ENCODE data around the gene ZNF496. TPM values are rescaled to one million over a fixed set of nuclear protein-coding genes. Genes with fewer than 3 reads are reported as not detected.
A peak's percentile ranks its signal among the peaks of the same experiment; 100 is the strongest.

The ZNF496 gene
- total RNA-seq, 4 donors from 2014 or later = 34.2 to 47.4 (median 39.7) TPM

- H3K4me3 ChIP-seq = no peak overlapping the region
- no peaks in the 10 kb centered on the region for H3K36me3 ChIP-seq
- DNase-seq = no peak
- no peak for TF ChIP-seq POLR2A (IDR thresholded peaks at IDR 0.05)
- in situ Hi-C loops (cut with MboI; ENCODE audit: low sequenced_read_pairs in 4 of 4) (no loop called here), intact Hi-C loops (cut with DNase I; ENCODE audit: low total_unique reads) (no loop called here)
- H3K27me3 ChIP-seq = no peaks in the 10 kb centered on the region
- H3K27ac ChIP-seq = no peak overlapping the region
- H3K4me1 ChIP-seq = no peaks in the 10 kb centered on the region
- ATAC-seq = no peak
- no peaks in the 10 kb centered on the region for H3K9me3 ChIP-seq
These were observed 20.5 kb upstream of the ZNF496 start for GRCh38 chr1:247352175-247352574.

- intact Hi-C loops (cut with DNase I; ENCODE audit: low total_unique reads) (no loop called here), in situ Hi-C loops (cut with MboI; ENCODE audit: low sequenced_read_pairs in 4 of 4) (no loop called here)
- H3K4me3 ChIP-seq = no peak overlapping the region
- no peaks in the 10 kb centered on the region for H3K27me3 ChIP-seq
- DNase-seq (no peak), ATAC-seq (no peak)
- TF ChIP-seq CTCF (IDR thresholded peaks at IDR 0.05 in 4 of 5, conservative IDR thresholded peaks at IDR 0.05 in 1 of 5) (no peak), POLR2A (IDR thresholded peaks at IDR 0.05) (no peak)
- no peaks in the 10 kb centered on the region for H3K36me3 ChIP-seq
- no peaks in the 10 kb centered on the region for H3K9me3 ChIP-seq
- no peak overlapping the region for H3K27ac ChIP-seq
- no peaks in the 10 kb centered on the region for H3K4me1 ChIP-seq
These were observed 18.9 kb upstream of the ZNF496 start for GRCh38 chr1:247350587-247350986.

- Histone ChIP-seq H3K27me3 (no peaks in the 10 kb centered on the region), H3K4me1 (no peaks in the 10 kb centered on the region), H3K36me3 (no peaks in the 10 kb centered on the region), H3K9me3 (no peaks in the 10 kb centered on the region), H3K27ac (no peak overlapping the region), H3K4me3 (peak overlapping the region in 2 of 4 donors; percentile 23 to 40)
- DNase-seq (no peak), ATAC-seq (no peak)
- intact Hi-C loops (cut with DNase I; ENCODE audit: low total_unique reads) (no loop called here), in situ Hi-C loops (cut with MboI; ENCODE audit: low sequenced_read_pairs in 4 of 4) (no loop called here)
- TF ChIP-seq CTCF (IDR thresholded peaks at IDR 0.05 in 4 of 5, conservative IDR thresholded peaks at IDR 0.05 in 1 of 5) = no peak
- no peak for TF ChIP-seq POLR2A (IDR thresholded peaks at IDR 0.05)
These were observed 16.0 kb upstream of the ZNF496 start for GRCh38 chr1:247347477-247348222.

- in situ Hi-C loops (cut with MboI; ENCODE audit: low sequenced_read_pairs in 4 of 4) = no loop called here
These were observed 14.2 kb upstream of the ZNF496 start for GRCh38 chr1:247345881-247346280.

GRCh38 chr1:247343801-247344200 lies 12.1 kb upstream of the ZNF496 start:
- ATAC-seq (no peak), DNase-seq (no peak)
- no peaks in the 10 kb centered on the region for H3K27me3 ChIP-seq
- H3K4me1 ChIP-seq = no peaks in the 10 kb centered on the region
- no peak overlapping the region for H3K27ac ChIP-seq
- H3K4me3 ChIP-seq = no peak overlapping the region
- no peaks in the 10 kb centered on the region for H3K36me3 ChIP-seq
- intact Hi-C loops (cut with DNase I; ENCODE audit: low total_unique reads) = no loop called here
- in situ Hi-C loops (cut with MboI; ENCODE audit: low sequenced_read_pairs in 4 of 4) = no loop called here
- TF ChIP-seq POLR2A (IDR thresholded peaks at IDR 0.05) (no peak), CTCF (IDR thresholded peaks at IDR 0.05 in 4 of 5, conservative IDR thresholded peaks at IDR 0.05 in 1 of 5) (no peak)
- no peaks in the 10 kb centered on the region for H3K9me3 ChIP-seq

More at GRCh38 chr1:247345881-247346280, 14.2 kb upstream of the ZNF496 start:
- no peaks in the 10 kb centered on the region for H3K27me3 ChIP-seq
- H3K9me3 ChIP-seq = no peaks in the 10 kb centered on the region
- H3K4me3 ChIP-seq = no peak overlapping the region
- intact Hi-C loops (cut with DNase I; ENCODE audit: low total_unique reads) = no loop called here
- TF ChIP-seq CTCF (IDR thresholded peaks at IDR 0.05 in 4 of 5, conservative IDR thresholded peaks at IDR 0.05 in 1 of 5) = no peak
- no peak for TF ChIP-seq POLR2A (IDR thresholded peaks at IDR 0.05)
- ATAC-seq (no peak), DNase-seq (no peak)
- no peaks in the 10 kb centered on the region for H3K4me1 ChIP-seq
- no peak overlapping the region for H3K27ac ChIP-seq
- no peaks in the 10 kb centered on the region for H3K36me3 ChIP-seq

Measured in gastrocnemius medialis (tissue), 4 donors.